ENCODE results near the gene CTSZ.

- TF ChIP-seq EZH2 (IDR thresholded peaks at IDR 0.05; ENCODE audit: borderline replicate concordance, insufficient read depth, low read depth, low read length, poor library complexity, severe bottlenecking) (no peak), CTCF (IDR thresholded peaks at IDR 0.05) (no peak)
These were observed 20.8 kb upstream of the CTSZ start for GRCh38 chr20:59027741-59028320.
